ENCODE data around the gene RBM6.
A peak's percentile ranks its signal among the peaks of the same experiment; 100 is the strongest.
"Not testable (repeated sequence)": the region's sequence is repeated elsewhere in the genome, so short reads cannot be mapped to it uniquely, and the experiment has no call there.

RBM6 gene

GRCh38 chr3:49984394-49984793, 44.4 kb downstream of the RBM6 start:
- DNase-seq: no peak

GRCh38 chr3:49992326-49992725, 52.4 kb downstream of the RBM6 start:
- no peak for DNase-seq

- no peak for DNase-seq
Measured at GRCh38 chr3:49994476-49994875, 54.5 kb downstream of the RBM6 start.

- DNase-seq: no peak
Measured at GRCh38 chr3:49996016-49996415, 56.1 kb downstream of the RBM6 start.

GRCh38 chr3:49997862-49998261, 57.9 kb downstream of the RBM6 start:
- DNase-seq: no peak

GRCh38 chr3:49998326-49998725, 58.4 kb downstream of the RBM6 start:
- DNase-seq: no peak

- DNase-seq: no peak
Measured at GRCh38 chr3:50001511-50001910, 61.6 kb downstream of the RBM6 start.

- no peak for DNase-seq
Measured at GRCh38 chr3:50003216-50003615, 63.3 kb downstream of the RBM6 start.

- no peak for DNase-seq
Measured at GRCh38 chr3:50003824-50004223, 63.9 kb downstream of the RBM6 start.

- DNase-seq: no peak
Measured at GRCh38 chr3:50008931-50009330, 69.0 kb downstream of the RBM6 start.

- no peak for DNase-seq
Measured at GRCh38 chr3:50010959-50011358, 71.0 kb downstream of the RBM6 start.

GRCh38 chr3:50015918-50016317, 76.0 kb downstream of the RBM6 start:
- DNase-seq: no peak

GRCh38 chr3:50028346-50028745, 88.4 kb downstream of the RBM6 start:
- no peak for DNase-seq

- not testable (repeated sequence) for DNase-seq
Measured at GRCh38 chr3:50031201-50031600, 91.3 kb downstream of the RBM6 start.

- DNase-seq: no peak
Measured at GRCh38 chr3:50044976-50045375, 105.0 kb downstream of the RBM6 start.

- no peak for DNase-seq
Measured at GRCh38 chr3:50047426-50047825, 107.5 kb downstream of the RBM6 start.

GRCh38 chr3:50050361-50050760, 110.4 kb downstream of the RBM6 start:
- DNase-seq: no peak

- no peak for DNase-seq
Measured at GRCh38 chr3:50057756-50058155, 117.8 kb downstream of the RBM6 start.

GRCh38 chr3:50068134-50068533, 128.2 kb downstream of the RBM6 start:
- DNase-seq: no peak

- DNase-seq: no peak
Measured at GRCh38 chr3:50078091-50078490, 138.1 kb downstream of the RBM6 start.

GRCh38 chr3:50078622-50079021, 138.7 kb downstream of the RBM6 start:
- no peak for DNase-seq

GRCh38 chr3:50084951-50085350, 145.0 kb downstream of the RBM6 start:
- DNase-seq: not testable (repeated sequence)

- peak; percentile 92 for DNase-seq
Measured at GRCh38 chr3:50088725-50089608, 149.0 kb downstream of the RBM6 start, which contains the start of gene RBM5. Gene RBM5, plus strand, starts transcription at chr3:50088919. Its CDS starts 1,516 bp downstream, at chr3:50090435.

- no peak for DNase-seq
Measured at GRCh38 chr3:50089609-50089945, 149.6 kb downstream of the RBM6 start.

GRCh38 chr3:50090984-50091383, 151.0 kb downstream of the RBM6 start:
- no peak for DNase-seq
